Common myeloid progenitor, CD34-positive (primary cell): Measurements from ENCODE around the gene NTMT1.

Experiments
- CTCF ChIA-PET: fragments of 350-600 bp; sonication (Branson Sonifier 250); formaldehyde crosslinking; loops from one replicate; lab custom pipeline; 2021; ENCODE audit warnings: antibody characterized with exemption; lab: Charles Lee
- POLR2A ChIA-PET: fragments of 350-600 bp; sonication (Branson Sonifier 250); formaldehyde crosslinking; loops from one replicate; lab custom pipeline; 2021; ENCODE audit warnings: antibody characterized with exemption; lab: Charles Lee
- DNase-seq, 3 donors: peaks; one replicate each; pipeline versions ENCODE4 v3.0.0 to v3.0.0-alpha.2; 2013
- H3K27ac ChIP-seq, 2 experiments: 1 replicate in 1 of 2; 2 replicates in 1 of 2; pipeline ENCODE4 v1.7.0; 2013; ENCODE audit warnings: inconsistent platforms in 2 of 2, low read length in 2 of 2, mild to moderate bottlenecking in 2 of 2, low read depth in 1 of 2, moderate library complexity in 1 of 2; ENCODE audit not compliant: severe bottlenecking in 2 of 2, insufficient read depth in 1 of 2, poor library complexity in 1 of 2
- H3K27me3 ChIP-seq, 5 experiments: replicated peaks in 2 of 5; 1 replicate in 3 of 5; 2 replicates in 2 of 5; pipeline versions ENCODE4 v1.6.1 to v1.7.0; 2013; ENCODE audit warnings: low read length in 4 of 5, mild to moderate bottlenecking in 2 of 5, moderate library complexity in 2 of 5, inconsistent platforms in 1 of 5; ENCODE audit not compliant: insufficient read depth in 5 of 5, control insufficient read depth in 4 of 5
- H3K36me3 ChIP-seq, 4 experiments: 1 replicate in 2 of 4; 2 replicates in 2 of 4; pipeline versions ENCODE4 v1.6.1 to v1.7.0; 2013; ENCODE audit warnings: low read length in 3 of 4, control low read depth in 1 of 4, mild to moderate bottlenecking in 1 of 4; ENCODE audit not compliant: control insufficient read depth in 4 of 4, insufficient read depth in 4 of 4
- H3K4me1 ChIP-seq, 4 experiments: 1 replicate in 3 of 4; 2 replicates in 1 of 4; pipeline versions ENCODE4 v1.6.1 to v1.7.1; 2013; ENCODE audit warnings: low read length in 3 of 4, mild to moderate bottlenecking in 3 of 4, control low read depth in 1 of 4, inconsistent platforms in 1 of 4, moderate library complexity in 1 of 4; ENCODE audit not compliant: control insufficient read depth in 4 of 4, insufficient read depth in 4 of 4; ENCODE audit errors: control extremely low read depth in 1 of 4
- H3K4me3 ChIP-seq, 7 experiments: 1 replicate in 4 of 7; 2 replicates in 3 of 7; pipeline versions ENCODE4 v1.5.1 to v1.7.0; 2013; ENCODE audit warnings: mild to moderate bottlenecking in 7 of 7, low read length in 6 of 7, moderate library complexity in 6 of 7, inconsistent platforms in 2 of 7, low read depth in 2 of 7, control low read depth in 1 of 7; ENCODE audit not compliant: insufficient read depth in 4 of 7, control insufficient read depth in 1 of 7; ENCODE audit errors: extremely low read depth in 1 of 7
- H3K9me3 ChIP-seq, 5 experiments: 1 replicate in 4 of 5; 2 replicates in 1 of 5; pipeline versions ENCODE4 v1.6.1 to v1.7.1; 2013; ENCODE audit warnings: low read length in 4 of 5, mild to moderate bottlenecking in 2 of 5, inconsistent platforms in 1 of 5, low read depth in 1 of 5, moderate library complexity in 1 of 5; ENCODE audit not compliant: control insufficient read depth in 4 of 5, insufficient read depth in 2 of 5; ENCODE audit errors: control extremely low read depth in 1 of 5
- WGBS: methylation state at CpG from one replicate; pipeline ENCODE4 v1.1.5; 2013; ENCODE audit not compliant: insufficient coverage; 5-methylcytosine and 5-hydroxymethylcytosine counted together

NTMT1 gene

DNA sequence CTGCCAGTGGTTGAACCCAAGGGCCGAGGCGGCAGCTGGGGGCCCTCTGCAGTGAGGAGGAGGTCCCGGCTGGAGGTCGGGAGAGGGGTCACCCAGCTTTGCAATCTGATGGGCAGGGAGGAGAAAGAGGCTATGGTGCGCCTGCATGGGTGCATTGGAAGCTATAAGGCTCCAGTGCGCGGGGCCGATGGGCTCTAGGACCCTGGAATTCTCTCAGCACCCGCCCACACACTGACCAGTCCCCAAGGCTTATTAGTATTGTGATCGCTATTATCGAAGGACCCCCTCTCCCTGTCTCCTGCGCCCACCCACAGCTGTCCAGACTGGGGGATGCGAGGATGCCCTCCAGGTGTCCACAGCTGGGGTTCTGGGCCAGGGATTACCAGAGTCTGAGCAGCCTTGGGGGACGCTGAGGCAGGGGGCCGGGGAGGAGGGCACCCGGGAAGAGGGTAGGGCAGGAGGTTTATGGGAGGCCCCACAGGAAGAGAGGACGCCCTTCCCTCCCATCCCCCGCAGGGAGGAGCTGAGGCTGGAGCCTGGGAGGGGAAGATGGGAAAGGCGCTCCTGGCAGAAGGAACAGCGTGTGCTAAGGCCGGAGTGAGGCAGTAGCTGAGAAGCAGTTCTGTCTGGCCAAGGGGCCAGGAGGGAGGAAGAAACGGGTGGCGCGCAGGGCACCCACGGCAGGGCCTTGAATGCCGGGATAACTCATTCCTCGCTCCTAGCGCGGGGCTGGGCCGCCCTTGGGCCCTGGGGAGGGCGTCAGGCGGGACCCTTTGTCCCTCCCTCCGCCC is 29.2 kb upstream of the NTMT1 start:
- CTCF ChIA-PET, result interaction anchor here (0.9 to 1.6 kb wide), 4 partner anchors 10 to 458 kb away, joined by 3 to 11 read pairs (median 6); no protein-coding TSS in a partner anchor
- Histone ChIP-seq H3K36me3 (no peaks in the 10 kb centered on the region), H3K27ac (no peak overlapping the region), H3K4me3 (no peak overlapping the region), H3K27me3 (peaks cover 0 to 10% (median 2%) of the 10 kb centered on the region in 5 experiments), H3K4me1 (peaks cover 0 to 38% (median 36%) of the 10 kb centered on the region in 4 experiments), H3K9me3 (no peaks in the 10 kb centered on the region)
- no peak for DNase-seq
- POLR2A ChIA-PET, result no interaction called here
- 54% methylated on average over 14 of the region's 33 CpGs for WGBS

DNA sequence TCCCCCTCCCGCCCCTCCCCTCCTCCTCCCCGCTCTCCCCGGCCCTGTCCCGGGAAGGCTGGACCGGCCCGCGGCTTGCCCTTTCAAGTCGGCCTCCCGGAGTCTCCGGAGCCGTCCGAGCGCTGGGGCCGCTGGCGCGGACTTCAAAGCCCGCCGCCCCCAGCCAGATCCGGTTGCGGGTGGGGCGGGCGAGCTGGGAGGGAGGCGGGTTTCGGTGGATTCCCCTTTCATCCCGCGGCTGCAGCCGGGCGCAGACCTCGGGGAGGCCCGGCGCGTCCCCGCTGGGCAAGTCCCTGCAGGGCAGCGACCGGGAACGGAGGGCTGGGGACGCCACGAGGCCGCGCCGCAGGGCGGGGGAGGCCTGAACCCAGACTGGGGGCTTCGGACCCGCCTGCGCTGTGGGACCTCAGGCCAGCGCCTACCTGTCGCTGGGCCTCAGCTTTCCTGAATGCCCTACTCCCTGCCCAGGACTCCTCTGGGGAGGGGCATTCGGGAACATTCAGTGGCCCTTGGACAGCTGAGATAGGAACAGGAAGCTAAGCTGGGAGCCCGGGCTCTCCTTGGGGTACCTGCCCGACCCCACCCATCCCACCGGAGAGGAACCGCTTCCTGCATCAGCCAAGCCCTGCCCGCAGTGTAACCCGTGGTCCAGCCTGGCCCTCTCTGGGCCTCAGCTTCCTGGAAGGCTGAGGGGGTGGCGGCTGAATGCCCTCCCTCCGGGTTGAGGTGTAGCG is 28.4 kb upstream of the NTMT1 start:
- H3K27ac ChIP-seq, result no peak overlapping the region
- DNase-seq, result peak in 2 of 3 donors; percentile 42 to 48
- POLR2A ChIA-PET, result interaction anchor here (0.5 to 0.6 kb wide), 2 partner anchors 83 to 288 kb away, joined by 3 to 5 read pairs; no protein-coding TSS in a partner anchor

DNA sequence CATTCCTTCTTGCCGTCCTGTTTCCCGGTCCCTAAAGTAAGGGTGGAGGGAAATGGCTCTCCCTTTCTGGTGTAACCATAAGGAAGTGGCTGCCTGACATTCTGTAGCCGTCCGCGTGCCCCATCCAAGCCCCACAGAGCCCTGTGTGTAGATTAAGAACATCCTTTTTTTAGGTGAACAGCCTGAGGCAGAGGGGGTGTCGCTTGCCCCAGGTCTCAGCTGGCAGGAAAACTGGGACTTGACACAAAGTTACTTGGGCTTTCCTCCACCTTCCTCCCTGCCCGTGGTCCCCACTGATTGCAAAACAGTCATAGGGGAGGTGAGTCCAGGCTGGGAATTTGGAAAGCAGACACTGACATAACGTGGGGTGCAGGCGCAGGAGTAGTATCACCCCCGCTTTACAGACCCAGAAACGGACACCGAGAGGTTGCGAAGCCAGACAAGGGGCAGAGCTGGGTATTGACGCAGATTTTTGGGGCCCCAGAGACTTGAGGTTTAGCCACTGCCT is 27.8 kb upstream of the NTMT1 start:
- ChIA-PET CTCF (interaction anchor here (0.7 to 1.5 kb wide), 4 partner anchors 10 to 467 kb away, joined by 3 to 5 read pairs (median 4); no protein-coding TSS in a partner anchor), POLR2A (interaction anchor here (0.6 kb wide), 1 partner anchor 83 kb away, joined by 5 read pairs; no protein-coding TSS in a partner anchor)
- Histone ChIP-seq H3K27ac (no peak overlapping the region), H3K4me1 (peaks cover 0 to 48% (median 46%) of the 10 kb centered on the region in 4 experiments), H3K36me3 (no peaks in the 10 kb centered on the region), H3K4me3 (peak overlapping the region in 3 of 7 experiments; percentile 54 to 70 (median 64)), H3K27me3 (peaks cover 0 to 10% (median 2%) of the 10 kb centered on the region in 5 experiments), H3K9me3 (no peaks in the 10 kb centered on the region)
- peak in 1 of 3 donors; percentile 29 for DNase-seq
- WGBS, result 45% methylated on average over 13 of the region's 14 CpGs

More for the DNA sequence above, 28.4 kb upstream of the NTMT1 start:
- no peaks in the 10 kb centered on the region for H3K9me3 ChIP-seq
- CTCF ChIA-PET, result interaction anchor here (1.0 to 1.5 kb wide), 3 partner anchors 10 to 466 kb away, joined by 3 to 5 read pairs (median 3); no protein-coding TSS in a partner anchor
- peak overlapping the region in 5 of 7 experiments; percentile 13 to 70 (median 54) for H3K4me3 ChIP-seq
- WGBS, result under 1% methylated on average over 52 of the region's 57 CpGs
- H3K27me3 ChIP-seq, result peaks cover 0 to 10% (median 2%) of the 10 kb centered on the region in 5 experiments
- no peaks in the 10 kb centered on the region for H3K36me3 ChIP-seq
- peaks cover 0 to 42% (median 39%) of the 10 kb centered on the region in 4 experiments for H3K4me1 ChIP-seq

DNA sequence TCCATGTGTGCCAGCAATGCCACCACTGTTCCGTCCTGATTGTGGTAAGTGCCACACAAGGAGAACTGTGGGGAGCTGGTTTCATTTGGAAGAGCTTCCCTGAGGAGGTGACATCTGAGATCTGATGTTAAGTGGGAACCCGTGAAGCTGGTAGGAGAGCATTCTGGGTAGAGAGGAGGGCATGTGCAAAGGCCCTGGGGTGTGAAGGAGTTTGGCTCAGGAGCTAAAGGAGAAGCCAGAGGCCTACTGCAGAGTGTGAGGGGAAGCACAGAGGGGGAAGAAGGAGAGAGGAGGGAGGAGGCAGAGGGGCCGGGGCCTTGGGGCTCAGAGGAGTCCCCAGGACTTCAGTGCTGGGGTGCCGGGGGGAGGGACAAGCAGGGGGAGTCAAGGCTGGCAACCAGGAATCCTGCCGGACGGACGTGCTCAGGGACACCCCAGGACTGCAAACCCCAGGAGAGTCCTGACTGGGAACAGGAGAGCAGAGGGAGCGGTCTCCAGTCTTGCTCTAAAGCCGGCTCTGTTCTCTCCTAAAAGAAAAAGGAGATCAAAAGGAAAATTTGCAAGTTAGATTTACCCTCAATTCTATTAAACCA is 24.8 kb upstream of the NTMT1 start:
- H3K4me1 ChIP-seq, result peaks cover 0 to 47% (median 41%) of the 10 kb centered on the region in 4 experiments
- no peak overlapping the region for H3K4me3 ChIP-seq
- no peak for DNase-seq
- H3K9me3 ChIP-seq, result no peaks in the 10 kb centered on the region
- H3K36me3 ChIP-seq, result no peaks in the 10 kb centered on the region
- H3K27ac ChIP-seq, result no peak overlapping the region
- ChIA-PET POLR2A (no interaction called here), CTCF (interaction anchor here (1.1 to 1.4 kb wide), 3 partner anchors 9 to 105 kb away, joined by 3 read pairs; no protein-coding TSS in a partner anchor)
- H3K27me3 ChIP-seq, result peaks cover 0 to 10% (median 2%) of the 10 kb centered on the region in 5 experiments
- 97% methylated on average over 6 of the region's 9 CpGs for WGBS

DNA sequence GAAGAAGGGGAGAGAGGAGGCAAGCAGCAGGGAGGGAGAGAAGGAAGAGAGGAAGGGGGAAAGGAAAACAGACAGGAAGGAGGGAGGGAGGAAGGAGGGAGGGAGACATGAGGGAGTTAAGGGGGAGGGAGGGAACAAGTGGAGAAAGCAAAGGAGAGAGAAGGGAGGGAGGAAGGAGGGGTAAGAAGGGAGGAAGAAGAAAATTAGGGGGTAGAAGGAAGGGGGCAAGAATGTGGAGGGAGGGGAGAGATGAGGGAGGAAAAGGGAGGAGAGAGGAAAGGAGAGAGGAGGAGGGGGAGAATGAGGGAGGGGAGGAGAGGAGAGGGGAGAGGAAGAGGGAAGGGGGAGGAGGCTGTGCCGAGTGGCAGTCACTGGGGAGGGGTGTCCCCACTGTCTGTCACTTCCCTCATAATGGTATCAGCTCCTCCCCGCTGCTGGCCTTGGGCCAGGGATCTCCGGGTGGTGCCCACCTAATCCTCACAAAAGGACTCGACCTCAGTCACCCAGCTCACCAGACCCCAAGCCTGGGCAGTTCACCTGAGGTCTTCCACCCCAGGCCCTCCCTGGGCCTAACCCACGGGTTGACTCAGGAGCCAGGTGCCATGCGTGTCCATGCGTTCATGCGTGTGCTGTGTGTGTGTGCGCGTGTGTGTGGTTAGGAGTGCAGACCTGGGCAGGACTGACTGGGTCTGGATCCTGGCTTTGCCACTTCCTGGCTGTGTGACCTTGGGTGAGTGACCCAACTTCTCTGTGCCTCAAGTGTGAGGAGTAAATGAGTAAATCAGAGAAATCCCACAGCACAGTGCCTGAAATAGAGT is 23.2 kb upstream of the NTMT1 start:
- peak in 2 of 3 donors; percentile 70 to 76 for DNase-seq
- WGBS, result 66% methylated on average over 8 of the region's 10 CpGs

More for the DNA sequence above, 23.2 kb upstream of the NTMT1 start:
- H3K27ac ChIP-seq, result no peak overlapping the region
- no peak overlapping the region for H3K4me3 ChIP-seq
- H3K27me3 ChIP-seq, result peaks cover 0 to 2% (median 0%) of the 10 kb centered on the region in 5 experiments
- no peaks in the 10 kb centered on the region for H3K36me3 ChIP-seq
- ChIA-PET POLR2A (no interaction called here), CTCF (interaction anchor here (1.3 kb wide), 1 partner anchor 22 kb away, joined by 3 read pairs; no protein-coding TSS in a partner anchor)
- H3K9me3 ChIP-seq, result no peaks in the 10 kb centered on the region
- peaks cover 0 to 49% (median 42%) of the 10 kb centered on the region in 4 experiments for H3K4me1 ChIP-seq
